Measurements from ENCODE around the gene SLIT3.

The SLIT3 gene

DNA sequence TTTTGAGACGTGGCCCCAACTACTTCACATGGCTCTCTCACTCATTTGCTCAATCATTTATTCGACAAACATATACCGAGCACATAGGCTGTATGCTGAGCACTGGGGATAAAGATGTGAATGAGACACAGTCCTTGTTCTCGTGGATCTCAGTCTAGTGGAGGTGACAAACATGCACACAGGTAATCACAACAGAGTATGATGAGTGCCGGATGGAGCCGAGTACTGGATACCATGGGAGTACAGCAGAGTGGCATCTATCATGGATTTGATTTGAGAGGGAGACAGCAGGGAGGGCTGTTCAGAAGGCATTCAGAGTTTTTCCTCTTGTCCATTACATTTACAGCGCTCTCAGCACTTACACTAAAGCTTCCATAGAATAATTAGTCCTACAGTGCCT, 259.8 kb downstream of the SLIT3 start:
- no peak for TF ChIP-seq CTCF (IDR thresholded peaks at IDR 0.05; ENCODE audit: insufficient read depth, low read length, poor library complexity, severe bottlenecking)
- H3K27me3 ChIP-seq (replicated peaks; ENCODE audit: control insufficient read depth, insufficient read depth, low read length), result peaks cover 1% of the 10 kb centered on the region; the same call in 1 of the 2 replicates
- no peak overlapping the region for H3K4me3 ChIP-seq (replicated peaks; ENCODE audit: low read depth, low read length)
- DNase-seq (ENCODE audit: extremely low read depth, insufficient read length), result no peak
- no peaks in the 10 kb centered on the region for H3K36me3 ChIP-seq (ENCODE audit: control insufficient read depth, insufficient read depth, low read length)

DNA sequence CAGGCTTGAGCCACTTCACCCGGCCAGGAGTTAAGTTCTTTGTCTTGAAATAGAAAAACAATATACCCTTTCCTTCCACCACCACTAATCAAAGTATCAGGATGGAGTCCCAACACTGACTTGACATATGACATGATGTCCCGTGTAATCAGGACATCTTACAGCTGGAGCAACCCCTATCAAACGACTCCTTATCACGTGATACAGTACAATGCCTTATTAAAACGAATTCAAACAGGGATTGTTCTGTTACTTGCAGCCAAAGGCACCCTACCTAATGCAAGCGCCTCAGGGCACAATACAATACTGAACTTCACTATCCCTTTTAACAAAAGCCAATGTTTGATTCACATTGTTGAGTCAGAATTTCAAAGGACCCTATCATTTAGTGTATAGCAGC, 261.3 kb downstream of the SLIT3 start:
- DNase-seq (ENCODE audit: extremely low read depth, insufficient read length), result no peak
- no peak overlapping the region for H3K4me3 ChIP-seq (replicated peaks; ENCODE audit: low read depth, low read length)

DNA sequence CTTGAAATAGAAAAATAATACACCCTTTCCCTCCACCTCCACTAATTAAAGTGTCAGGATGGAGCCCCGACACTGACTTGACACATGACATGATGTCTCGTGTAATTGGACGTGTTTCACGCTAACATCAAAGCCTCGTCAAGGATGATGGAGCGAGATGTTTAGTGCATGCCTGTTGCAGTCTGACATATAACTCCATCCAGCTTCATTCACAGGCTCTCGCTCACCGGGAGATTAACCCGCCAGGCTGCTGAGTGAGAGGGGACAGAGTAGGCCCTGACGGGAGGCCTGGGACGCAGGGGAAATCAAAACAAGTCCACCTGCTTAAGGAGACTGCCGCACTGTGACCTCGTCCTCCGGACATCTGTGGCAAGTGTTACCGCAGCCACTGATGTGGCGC, 263.5 kb downstream of the SLIT3 start:
- Histone ChIP-seq H3K4me3 (replicated peaks; ENCODE audit: low read depth, low read length) (no peak overlapping the region), H3K36me3 (ENCODE audit: control insufficient read depth, insufficient read depth, low read length) (no peaks in the 10 kb centered on the region), H3K27me3 (replicated peaks; ENCODE audit: control insufficient read depth, insufficient read depth, low read length) (no peaks in the 10 kb centered on the region; the same call in 1 of the 2 replicates)
- DNase-seq (ENCODE audit: extremely low read depth, insufficient read length), result no peak
- no peak for TF ChIP-seq CTCF (IDR thresholded peaks at IDR 0.05; ENCODE audit: insufficient read depth, low read length, poor library complexity, severe bottlenecking)

More for the DNA sequence above, 261.3 kb downstream of the SLIT3 start:
- Histone ChIP-seq H3K36me3 (ENCODE audit: control insufficient read depth, insufficient read depth, low read length) (no peaks in the 10 kb centered on the region), H3K27me3 (replicated peaks; ENCODE audit: control insufficient read depth, insufficient read depth, low read length) (no peaks in the 10 kb centered on the region; the same call in 1 of the 2 replicates)
- TF ChIP-seq CTCF (IDR thresholded peaks at IDR 0.05; ENCODE audit: insufficient read depth, low read length, poor library complexity, severe bottlenecking), result no peak

GRCh38 chr5:169036079-169036805, 264.7 kb downstream of the SLIT3 start:
- TF ChIP-seq CTCF (IDR thresholded peaks at IDR 0.05; ENCODE audit: insufficient read depth, low read length, poor library complexity, severe bottlenecking), result no peak

GRCh38 chr5:169029661-169030274, 271.2 kb downstream of the SLIT3 start:
- TF ChIP-seq CTCF (IDR thresholded peaks at IDR 0.05; ENCODE audit: insufficient read depth, low read length, poor library complexity, severe bottlenecking), result no peak
- DNase-seq (ENCODE audit: extremely low read depth, insufficient read length), result no peak
- Histone ChIP-seq H3K36me3 (ENCODE audit: control insufficient read depth, insufficient read depth, low read length) (no peaks in the 10 kb centered on the region), H3K4me3 (replicated peaks; ENCODE audit: low read depth, low read length) (no peak overlapping the region), H3K27me3 (replicated peaks; ENCODE audit: control insufficient read depth, insufficient read depth, low read length) (no peaks in the 10 kb centered on the region; the same call in none of the 2 replicates)

More at GRCh38 chr5:169036079-169036805, 264.7 kb downstream of the SLIT3 start:
- Histone ChIP-seq H3K4me3 (replicated peaks; ENCODE audit: low read depth, low read length) (no peak overlapping the region), H3K27me3 (replicated peaks; ENCODE audit: control insufficient read depth, insufficient read depth, low read length) (no peaks in the 10 kb centered on the region; the same call in none of the 2 replicates), H3K36me3 (ENCODE audit: control insufficient read depth, insufficient read depth, low read length) (no peaks in the 10 kb centered on the region)
- DNase-seq (ENCODE audit: extremely low read depth, insufficient read length), result no peak

Data from GM06990 (cell line).